Measurements from ENCODE around the gene CACNA2D4.

Gene CACNA2D4

DNA sequence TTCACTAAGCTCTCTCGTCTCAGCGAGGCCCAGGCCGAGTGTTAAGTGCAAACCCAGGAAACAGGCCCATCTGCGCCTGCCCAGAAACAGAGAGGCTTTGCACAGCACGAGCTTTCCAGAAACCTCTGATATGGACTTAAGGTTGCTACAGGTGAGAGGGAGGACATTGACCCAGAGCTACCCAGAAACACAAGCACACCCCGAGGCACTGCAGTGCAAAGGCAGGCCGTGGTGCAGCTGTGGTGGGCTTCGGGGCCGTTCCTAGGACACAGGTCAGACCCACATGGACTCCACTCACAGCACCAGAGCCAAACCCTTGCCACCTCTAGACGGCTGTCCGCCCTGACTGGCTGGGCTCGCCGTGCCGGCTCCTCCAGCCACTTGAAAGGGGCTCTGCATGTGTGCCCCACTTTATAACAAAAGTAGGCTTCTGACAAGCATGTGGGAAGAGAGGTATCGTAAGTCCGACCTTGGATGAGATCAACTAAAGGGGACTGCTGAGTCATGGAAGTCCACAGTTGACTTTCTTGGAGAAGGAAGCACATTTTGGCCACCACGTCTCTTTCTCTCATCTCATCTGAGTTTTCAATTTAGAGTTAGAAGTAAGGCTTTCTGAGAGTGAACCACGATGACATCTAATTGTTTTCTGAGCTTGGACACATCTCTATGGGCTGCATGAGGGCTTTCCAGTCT, 38.2 kb downstream of the CACNA2D4 start:
- DNase-seq (ENCODE audit: low read depth), result no peak
- TF ChIP-seq CTCF (IDR thresholded peaks at IDR 0.05; ENCODE audit: control insufficient read depth, insufficient read depth, low read depth, low read length, missing control alignments), result no peak
- H3K4me3 ChIP-seq (ENCODE audit: control insufficient read depth, low read depth, low read length), result no peak overlapping the region

DNA sequence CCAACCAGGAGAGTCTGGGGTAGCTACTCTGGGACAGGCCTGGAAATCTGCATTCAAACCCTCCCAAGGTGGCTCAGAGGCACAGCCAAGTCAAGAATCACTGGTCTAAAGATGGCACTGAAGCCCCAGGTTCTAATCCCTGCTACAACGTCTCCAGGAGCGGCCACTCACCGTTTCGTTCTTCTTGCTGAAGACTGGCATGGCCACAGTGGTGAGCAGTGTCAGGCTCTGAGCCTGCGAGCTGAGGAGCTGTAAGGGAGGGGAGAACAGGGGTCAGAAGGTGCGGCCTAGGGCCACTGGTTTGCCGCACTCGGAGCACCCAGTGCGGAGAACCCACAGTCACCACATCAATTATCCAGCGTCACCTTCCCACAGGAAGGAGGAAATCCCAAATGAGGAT, 38.8 kb downstream of the CACNA2D4 start:
- no peak for TF ChIP-seq CTCF (IDR thresholded peaks at IDR 0.05; ENCODE audit: control insufficient read depth, insufficient read depth, low read depth, low read length, missing control alignments)
- H3K4me3 ChIP-seq (ENCODE audit: control insufficient read depth, low read depth, low read length), result no peak overlapping the region
- no peak for DNase-seq (ENCODE audit: low read depth)

DNA sequence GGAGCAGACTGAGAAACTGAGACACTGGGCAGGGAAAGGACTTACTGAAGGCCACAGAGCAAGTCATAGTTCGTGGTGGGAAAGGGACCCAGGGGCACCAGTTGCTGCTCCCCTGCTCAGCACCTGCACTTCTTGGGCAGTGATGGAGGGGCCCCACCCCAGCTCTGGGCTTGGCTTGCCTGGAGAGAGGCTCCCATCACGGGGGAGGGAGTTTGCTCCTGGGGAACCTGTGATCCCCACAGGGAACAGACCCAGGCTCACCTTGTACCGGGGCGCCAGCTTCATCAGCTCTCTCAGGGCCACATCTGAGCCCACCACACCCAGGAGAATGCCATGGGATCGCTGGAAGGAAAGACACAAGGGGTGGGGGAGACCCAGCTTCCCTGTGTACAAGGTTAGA, 39.8 kb downstream of the CACNA2D4 start:
- no peak for TF ChIP-seq CTCF (IDR thresholded peaks at IDR 0.05; ENCODE audit: control insufficient read depth, insufficient read depth, low read depth, low read length, missing control alignments)
- no peak for DNase-seq (ENCODE audit: low read depth)
- no peak overlapping the region for H3K4me3 ChIP-seq (ENCODE audit: control insufficient read depth, low read depth, low read length)

GRCh38 chr12:1878214-1878613, 40.2 kb downstream of the CACNA2D4 start:
- no peak overlapping the region for H3K4me3 ChIP-seq (ENCODE audit: control insufficient read depth, low read depth, low read length)
- no peak for TF ChIP-seq CTCF (IDR thresholded peaks at IDR 0.05; ENCODE audit: control insufficient read depth, insufficient read depth, low read depth, low read length, missing control alignments)
- no peak for DNase-seq (ENCODE audit: low read depth)

DNA sequence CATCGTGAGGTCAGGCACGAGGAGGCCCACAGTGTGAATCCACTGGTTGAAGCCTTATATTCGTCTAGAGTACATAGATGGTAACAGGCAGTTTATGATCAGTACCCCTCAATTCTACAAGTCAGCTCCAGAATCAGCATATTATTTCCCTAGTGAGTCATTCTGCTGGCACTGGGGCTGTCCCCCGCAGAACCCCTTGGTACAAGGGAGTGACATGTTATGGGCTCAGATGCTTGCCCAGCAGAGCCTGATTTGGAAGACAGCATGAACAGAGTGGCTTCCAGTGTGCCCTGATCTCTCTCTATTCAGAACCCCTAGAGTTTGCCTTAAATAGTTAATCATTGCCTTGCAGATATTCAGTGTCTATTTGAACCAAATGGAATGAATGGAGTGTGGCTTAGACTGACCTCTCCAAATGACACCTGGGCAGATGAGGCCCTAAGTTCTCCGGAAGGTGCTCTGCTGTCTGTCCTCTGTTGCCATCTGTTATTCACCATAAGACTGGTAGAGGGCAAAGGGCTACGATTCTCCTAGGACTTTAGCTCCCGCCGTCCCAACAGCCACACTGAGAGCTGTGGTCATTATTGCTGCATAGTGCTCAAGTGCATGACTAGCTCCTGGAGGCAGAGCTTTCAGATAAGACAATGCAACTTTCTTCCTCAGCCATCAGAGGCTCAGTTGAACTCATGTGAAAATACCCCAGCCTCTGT, 41.1 kb downstream of the CACNA2D4 start:
- no peak for TF ChIP-seq CTCF (IDR thresholded peaks at IDR 0.05; ENCODE audit: control insufficient read depth, insufficient read depth, low read depth, low read length, missing control alignments)
- H3K4me3 ChIP-seq (ENCODE audit: control insufficient read depth, low read depth, low read length), result no peak overlapping the region
- no peak for DNase-seq (ENCODE audit: low read depth)

GRCh38 chr12:1876086-1876485, 42.4 kb downstream of the CACNA2D4 start:
- no peak for DNase-seq (ENCODE audit: low read depth)
- no peak overlapping the region for H3K4me3 ChIP-seq (ENCODE audit: control insufficient read depth, low read depth, low read length)
- no peak for TF ChIP-seq CTCF (IDR thresholded peaks at IDR 0.05; ENCODE audit: control insufficient read depth, insufficient read depth, low read depth, low read length, missing control alignments)

All from AG09309 (cell line).